Ishikawa (cell line): Measurements from ENCODE around the gene GOLGB1.

Experiments
- CEBPB ChIP-seq: IDR thresholded peaks from 2 replicates; pipeline ENCODE4 v1.6.1; 2012
- EGR1 ChIP-seq: IDR thresholded peaks from 2 replicates; pipeline ENCODE4 v1.6.1; 2012
- EP300 ChIP-seq: IDR thresholded peaks from 2 replicates; pipeline ENCODE4 v1.6.1; 2012; ENCODE audit warnings: borderline replicate concordance
- FOXM1 ChIP-seq: IDR thresholded peaks from 2 replicates; pipeline ENCODE4 v1.6.1; 2012; ENCODE audit warnings: low read depth, borderline replicate concordance
- NFIC ChIP-seq: IDR thresholded peaks from 2 replicates; pipeline ENCODE4 v1.6.1; 2012
- RAD21 ChIP-seq: IDR thresholded peaks from 2 replicates; pipeline ENCODE4 v1.6.1; 2012; ENCODE audit warnings: low read depth
- TAF1 ChIP-seq: IDR thresholded peaks from 2 replicates; pipeline ENCODE4 v1.6.1; 2012; ENCODE audit warnings: low read depth, mild to moderate bottlenecking
- TCF12 ChIP-seq: IDR thresholded peaks from 2 replicates; pipeline ENCODE4 v1.6.1; 2012; ENCODE audit warnings: low read depth
- TEAD4 ChIP-seq: IDR thresholded peaks from 2 replicates; pipeline ENCODE4 v1.6.1; 2012
- ZBTB7A ChIP-seq: IDR thresholded peaks from 2 replicates; pipeline ENCODE4 v1.6.1; 2012; ENCODE audit warnings: low read depth

- TF ChIP-seq TCF12: no peak
- TF ChIP-seq EGR1: no peak
- no peak for TF ChIP-seq TAF1
- no peak for TF ChIP-seq CEBPB
- no peak for TF ChIP-seq RAD21
- no peak for TF ChIP-seq NFIC
- no peak for TF ChIP-seq EP300
- no peak for TF ChIP-seq ZBTB7A
- no peak for TF ChIP-seq FOXM1
- no peak for TF ChIP-seq TEAD4
Measured at GRCh38 chr3:121718205-121718846, 31.2 kb downstream of the GOLGB1 start.
